ENCODE measurements around the gene SMIM26. TPM values are rescaled to one million over a fixed set of nuclear protein-coding genes. Genes with fewer than 3 reads are reported as not detected.

Gene SMIM26
- total RNA-seq, 2 donors from 2014 or later = 67.9 to 78.1 TPM

- no peak for DNase-seq
- Histone ChIP-seq H3K9me3 (no peaks in the 10 kb centered on the region), H3K4me3 (no peak overlapping the region), H3K4me1 (peaks cover 3% of the 10 kb centered on the region), H3K9ac (ENCODE audit: low read depth in 2 of 2, low read length in 2 of 2) (no peak overlapping the region), H3K27ac (no peak overlapping the region), H3K36me3 (no peaks in the 10 kb centered on the region), H3K27me3 (no peaks in the 10 kb centered on the region)
- TF ChIP-seq CTCF (IDR thresholded peaks at IDR 0.05) = no peak
- intact Hi-C loops (cut with DNase I) = no loop called here
Measured at GRCh38 chr20:18589941-18590674, 22.9 kb downstream of the SMIM26 start.

DNA sequence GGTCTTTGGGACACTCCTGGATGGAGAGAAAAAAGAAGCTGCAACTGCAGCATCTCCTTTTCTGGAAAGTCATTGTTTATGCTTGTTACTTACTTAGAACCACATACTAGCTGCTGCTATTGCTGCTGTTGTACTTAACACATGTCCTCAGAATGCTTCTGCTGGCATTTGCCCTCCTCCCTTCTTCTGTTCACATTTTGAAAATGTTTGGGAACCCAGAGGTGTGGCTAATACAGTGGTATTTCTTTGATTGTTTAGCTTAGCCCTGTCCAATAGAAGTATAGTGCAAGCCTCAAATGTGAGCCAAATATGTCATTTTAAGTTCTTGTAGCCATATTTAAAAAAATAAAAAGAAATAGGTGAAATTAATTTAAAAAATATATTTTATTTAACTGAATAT lies 29.0 kb downstream of the SMIM26 start:
- Histone ChIP-seq H3K9ac (ENCODE audit: low read depth in 2 of 2, low read length in 2 of 2) (no peak overlapping the region), H3K27me3 (no peaks in the 10 kb centered on the region), H3K9me3 (no peaks in the 10 kb centered on the region), H3K4me3 (no peak overlapping the region), H3K27ac (no peak overlapping the region), H3K4me1 (no peaks in the 10 kb centered on the region), H3K36me3 (no peaks in the 10 kb centered on the region)
- no peak for TF ChIP-seq CTCF (IDR thresholded peaks at IDR 0.05)
- intact Hi-C loops (cut with DNase I) = no loop called here
- DNase-seq = no peak

DNA sequence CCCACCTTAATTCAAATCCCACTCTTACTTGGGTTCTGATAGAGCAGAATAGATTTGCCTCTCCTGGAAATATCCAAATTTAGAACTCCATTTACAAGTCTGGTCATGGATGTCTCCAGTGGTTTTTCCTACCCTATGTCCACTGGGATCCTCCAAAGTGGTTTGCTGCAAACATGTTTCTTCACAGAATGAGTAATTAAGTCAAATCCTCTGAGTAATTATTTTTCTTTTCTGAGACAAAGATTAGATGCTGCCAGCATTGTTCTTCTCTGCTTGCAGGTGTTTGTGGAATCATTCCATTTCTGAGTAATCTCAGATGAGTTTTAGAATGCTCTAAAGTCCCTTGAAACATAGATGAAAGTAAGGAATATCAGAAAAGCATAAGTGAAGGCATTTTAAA lies 42.5 kb downstream of the SMIM26 start:
- Histone ChIP-seq H3K27ac (no peak overlapping the region), H3K9me3 (no peaks in the 10 kb centered on the region), H3K27me3 (no peaks in the 10 kb centered on the region), H3K4me3 (no peak overlapping the region), H3K9ac (ENCODE audit: low read depth in 2 of 2, low read length in 2 of 2) (no peak overlapping the region), H3K4me1 (no peaks in the 10 kb centered on the region), H3K36me3 (no peaks in the 10 kb centered on the region)
- intact Hi-C loops (cut with DNase I) = no loop called here
- no peak for DNase-seq
- no peak for TF ChIP-seq CTCF (IDR thresholded peaks at IDR 0.05)

- TF ChIP-seq CTCF (IDR thresholded peaks at IDR 0.05) = no peak
- Histone ChIP-seq H3K4me3 (no peak overlapping the region), H3K9me3 (no peaks in the 10 kb centered on the region), H3K36me3 (no peaks in the 10 kb centered on the region), H3K27ac (no peak overlapping the region), H3K9ac (ENCODE audit: low read depth in 2 of 2, low read length in 2 of 2) (no peak overlapping the region), H3K27me3 (no peaks in the 10 kb centered on the region), H3K4me1 (no peaks in the 10 kb centered on the region)
- intact Hi-C loops (cut with DNase I) = no loop called here
- DNase-seq = no peak
Measured at GRCh38 chr20:18611492-18611891, 44.3 kb downstream of the SMIM26 start.

DNA sequence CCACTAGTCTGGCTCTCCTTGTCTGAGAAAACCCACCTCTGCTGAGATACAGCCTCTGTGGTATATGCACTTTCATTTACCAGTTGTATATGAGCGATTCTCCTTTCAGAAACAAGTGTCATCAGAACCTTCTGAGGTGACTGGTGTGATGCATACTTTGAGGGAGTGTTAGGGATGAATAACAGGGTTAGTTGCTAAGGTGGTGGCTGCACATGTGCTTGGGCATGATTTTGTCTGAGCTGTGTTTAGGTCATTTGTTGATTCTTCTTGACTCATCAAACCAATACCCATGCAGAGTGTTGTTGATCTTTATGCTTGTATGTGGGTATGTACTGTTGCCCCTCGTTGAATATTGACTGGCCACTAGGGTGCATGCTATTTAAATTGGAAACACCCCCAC lies 46.3 kb downstream of the SMIM26 start:
- H3K27me3 ChIP-seq = no peaks in the 10 kb centered on the region
- intact Hi-C loops (cut with DNase I) = no loop called here
- H3K36me3 ChIP-seq = no peaks in the 10 kb centered on the region
- H3K9me3 ChIP-seq = no peaks in the 10 kb centered on the region
- no peak overlapping the region for H3K9ac ChIP-seq (ENCODE audit: low read depth in 2 of 2, low read length in 2 of 2)
- no peak for DNase-seq
- no peak for TF ChIP-seq CTCF (IDR thresholded peaks at IDR 0.05)
- no peak overlapping the region for H3K27ac ChIP-seq
- H3K4me3 ChIP-seq = no peak overlapping the region
- H3K4me1 ChIP-seq = no peaks in the 10 kb centered on the region

Measured in colonic mucosa (tissue), 4 donors.